Epithelial cell of proximal tubule (primary cell): ENCODE data around the gene ACOT12. TPM values are rescaled to one million over a fixed set of nuclear protein-coding genes. Genes with fewer than 3 reads are reported as not detected.

Source experiments
- DNase-seq: peaks from one replicate; pipeline ENCODE4 v3.0.0-alpha.2; 2011; ENCODE audit warnings: low read depth
- H3K4me3 ChIP-seq: 2 replicates; pipeline ENCODE4 v1.5.1; 2011; ENCODE audit warnings: low read depth, mild to moderate bottlenecking, low read length
- total RNA-seq: library from RNA; depleted of rRNA; stranded (reverse); fragments of >200 nt; gene quantifications from 2 replicates; pipeline ENCODE4 v1.2.3, GENCODE V29; 2015
- TF ChIP-seq, protein P1 (sequence below): conservative IDR thresholded peaks from 2 replicates; pipeline ENCODE4 v1.5.1; 2012; ENCODE audit warnings: low read depth, mild to moderate bottlenecking, low read length

ACOT12 gene
- total RNA-seq, 1 donor from 2014 or later: not detected

DNA sequence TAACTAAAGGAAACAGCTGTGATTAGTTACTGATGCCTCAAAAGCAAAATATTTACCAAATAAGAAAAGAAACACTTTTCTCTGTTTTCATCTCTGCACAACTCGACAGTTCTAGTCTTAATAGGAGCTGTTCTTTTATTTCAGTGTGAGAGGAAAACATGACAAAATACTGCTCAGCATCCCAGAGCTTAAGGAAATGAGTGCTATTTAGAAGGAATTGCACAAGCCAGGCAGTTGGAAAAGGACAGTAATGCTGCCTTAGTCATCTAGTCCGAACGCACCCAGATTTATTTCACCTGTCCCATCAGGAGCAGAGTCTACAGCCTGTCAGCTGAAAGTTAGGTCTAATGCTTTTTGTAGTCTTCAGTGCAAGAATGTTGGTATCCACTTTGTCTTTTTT lies 80.2 kb downstream of the ACOT12 start:
- no peak for DNase-seq
- no peak overlapping the region for H3K4me3 ChIP-seq
- TF ChIP-seq, protein P1, sequence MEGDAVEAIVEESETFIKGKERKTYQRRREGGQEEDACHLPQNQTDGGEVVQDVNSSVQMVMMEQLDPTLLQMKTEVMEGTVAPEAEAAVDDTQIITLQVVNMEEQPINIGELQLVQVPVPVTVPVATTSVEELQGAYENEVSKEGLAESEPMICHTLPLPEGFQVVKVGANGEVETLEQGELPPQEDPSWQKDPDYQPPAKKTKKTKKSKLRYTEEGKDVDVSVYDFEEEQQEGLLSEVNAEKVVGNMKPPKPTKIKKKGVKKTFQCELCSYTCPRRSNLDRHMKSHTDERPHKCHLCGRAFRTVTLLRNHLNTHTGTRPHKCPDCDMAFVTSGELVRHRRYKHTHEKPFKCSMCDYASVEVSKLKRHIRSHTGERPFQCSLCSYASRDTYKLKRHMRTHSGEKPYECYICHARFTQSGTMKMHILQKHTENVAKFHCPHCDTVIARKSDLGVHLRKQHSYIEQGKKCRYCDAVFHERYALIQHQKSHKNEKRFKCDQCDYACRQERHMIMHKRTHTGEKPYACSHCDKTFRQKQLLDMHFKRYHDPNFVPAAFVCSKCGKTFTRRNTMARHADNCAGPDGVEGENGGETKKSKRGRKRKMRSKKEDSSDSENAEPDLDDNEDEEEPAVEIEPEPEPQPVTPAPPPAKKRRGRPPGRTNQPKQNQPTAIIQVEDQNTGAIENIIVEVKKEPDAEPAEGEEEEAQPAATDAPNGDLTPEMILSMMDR: no peak

DNA sequence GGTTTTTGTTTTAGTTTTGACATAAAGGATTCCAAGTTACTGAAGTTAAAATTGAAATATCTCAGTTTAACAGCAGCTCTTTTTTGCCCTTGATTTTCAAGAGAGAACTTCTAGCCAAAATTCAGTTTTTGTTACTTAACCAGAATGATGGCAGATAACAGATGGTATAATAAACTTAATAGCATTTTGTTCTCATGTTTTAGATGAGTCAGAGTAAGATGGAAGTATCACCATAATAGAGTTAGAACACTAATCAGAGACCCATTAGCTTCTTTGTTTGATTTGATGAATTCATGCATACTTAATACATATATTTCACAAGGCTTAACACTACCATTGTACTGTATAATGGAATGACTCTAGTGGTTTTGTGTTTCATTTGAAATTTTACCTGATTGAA lies 80.7 kb downstream of the ACOT12 start:
- TF ChIP-seq, protein P1: no peak
- DNase-seq: no peak
- H3K4me3 ChIP-seq: no peak overlapping the region

- no peak overlapping the region for H3K4me3 ChIP-seq
- no peak for DNase-seq
- TF ChIP-seq, protein P1: no peak
These were observed 83.4 kb downstream of the ACOT12 start for GRCh38 chr5:81310402-81311063.

- no peak overlapping the region for H3K4me3 ChIP-seq
- DNase-seq: no peak
- TF ChIP-seq, protein P1: no peak
These were observed 85.1 kb downstream of the ACOT12 start for GRCh38 chr5:81308836-81309235.

DNA sequence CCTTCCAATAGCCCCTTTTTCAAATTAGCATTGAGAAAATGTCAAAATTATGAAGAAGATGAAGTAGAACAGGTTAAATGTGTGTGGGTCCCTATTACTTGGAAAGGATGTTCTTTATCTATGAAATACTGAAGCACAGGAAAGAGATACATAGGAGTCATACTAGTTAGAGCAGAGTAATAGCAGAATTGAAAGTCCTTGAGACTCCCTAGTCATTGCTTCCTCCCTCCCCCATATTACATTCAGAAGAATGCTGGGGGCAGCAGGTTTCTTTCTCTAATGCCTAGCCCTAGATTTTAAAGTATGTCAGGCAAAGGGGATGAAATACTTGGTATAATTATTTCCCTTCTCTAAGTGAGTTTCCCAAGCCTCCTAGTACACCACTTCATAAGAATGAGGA lies 88.1 kb downstream of the ACOT12 start:
- TF ChIP-seq, protein P1: no peak
- no peak overlapping the region for H3K4me3 ChIP-seq
- no peak for DNase-seq

- no peak for DNase-seq
- TF ChIP-seq, protein P1: no peak
These were observed 90.4 kb downstream of the ACOT12 start for GRCh38 chr5:81303563-81303962.

GRCh38 chr5:81302596-81302995 lies 91.3 kb downstream of the ACOT12 start:
- DNase-seq: no peak
- peak overlapping the region; percentile 73 for H3K4me3 ChIP-seq
- TF ChIP-seq, protein P1: no peak

More at GRCh38 chr5:81303563-81303962, 90.4 kb downstream of the ACOT12 start:
- no peak overlapping the region for H3K4me3 ChIP-seq
